GM13976 (cell line): ENCODE measurements around the gene SLC25A23.

Source experiments
- DNase-seq: peaks from one replicate; pipeline ENCODE4 v3.0.0; 2012; ENCODE audit warnings: low spot score
- in situ Hi-C: fragments of 300-500 bp; cut with MboI; formaldehyde crosslinking; loops from one replicate; pipeline ENCODE4 v1.12.0; 2022; ENCODE audit warnings: low sequenced_read_pairs, mixed read lengths, inconsistent platforms; ENCODE audit not compliant: unreplicated experiment
- TF ChIP-seq, protein P1 (sequence below): IDR thresholded peaks from 2 replicates; pipeline ENCODE4 v1.5.1; 2012; ENCODE audit warnings: borderline replicate concordance, mild to moderate bottlenecking; ENCODE audit not compliant: insufficient read depth; ENCODE audit errors: extremely low read depth, missing control alignments, control extremely low read depth

Gene SLC25A23

DNA sequence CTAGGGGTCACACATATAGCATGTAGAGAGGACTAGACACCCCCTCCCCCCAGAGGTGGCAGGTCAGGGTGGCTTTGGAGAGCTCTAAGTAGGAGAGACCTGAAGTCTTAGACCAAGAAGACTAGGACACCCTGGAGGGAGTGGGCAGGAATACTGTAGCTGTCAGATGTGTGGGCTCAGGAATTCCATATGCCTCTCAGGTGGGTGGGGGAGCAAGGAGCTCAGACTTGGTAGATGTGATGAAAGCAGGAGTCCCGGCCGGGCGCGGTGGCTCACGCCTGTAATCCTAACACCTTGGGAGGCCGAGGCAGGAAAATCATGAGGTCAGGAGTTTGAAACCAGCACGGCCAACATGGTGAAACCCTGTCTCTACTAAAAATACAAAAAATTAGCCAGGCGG, 6.1 kb upstream of the SLC25A23 start:
- in situ Hi-C loops, result no loop called here
- TF ChIP-seq, protein P1, sequence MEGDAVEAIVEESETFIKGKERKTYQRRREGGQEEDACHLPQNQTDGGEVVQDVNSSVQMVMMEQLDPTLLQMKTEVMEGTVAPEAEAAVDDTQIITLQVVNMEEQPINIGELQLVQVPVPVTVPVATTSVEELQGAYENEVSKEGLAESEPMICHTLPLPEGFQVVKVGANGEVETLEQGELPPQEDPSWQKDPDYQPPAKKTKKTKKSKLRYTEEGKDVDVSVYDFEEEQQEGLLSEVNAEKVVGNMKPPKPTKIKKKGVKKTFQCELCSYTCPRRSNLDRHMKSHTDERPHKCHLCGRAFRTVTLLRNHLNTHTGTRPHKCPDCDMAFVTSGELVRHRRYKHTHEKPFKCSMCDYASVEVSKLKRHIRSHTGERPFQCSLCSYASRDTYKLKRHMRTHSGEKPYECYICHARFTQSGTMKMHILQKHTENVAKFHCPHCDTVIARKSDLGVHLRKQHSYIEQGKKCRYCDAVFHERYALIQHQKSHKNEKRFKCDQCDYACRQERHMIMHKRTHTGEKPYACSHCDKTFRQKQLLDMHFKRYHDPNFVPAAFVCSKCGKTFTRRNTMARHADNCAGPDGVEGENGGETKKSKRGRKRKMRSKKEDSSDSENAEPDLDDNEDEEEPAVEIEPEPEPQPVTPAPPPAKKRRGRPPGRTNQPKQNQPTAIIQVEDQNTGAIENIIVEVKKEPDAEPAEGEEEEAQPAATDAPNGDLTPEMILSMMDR, result no peak
- no peak for DNase-seq

DNA sequence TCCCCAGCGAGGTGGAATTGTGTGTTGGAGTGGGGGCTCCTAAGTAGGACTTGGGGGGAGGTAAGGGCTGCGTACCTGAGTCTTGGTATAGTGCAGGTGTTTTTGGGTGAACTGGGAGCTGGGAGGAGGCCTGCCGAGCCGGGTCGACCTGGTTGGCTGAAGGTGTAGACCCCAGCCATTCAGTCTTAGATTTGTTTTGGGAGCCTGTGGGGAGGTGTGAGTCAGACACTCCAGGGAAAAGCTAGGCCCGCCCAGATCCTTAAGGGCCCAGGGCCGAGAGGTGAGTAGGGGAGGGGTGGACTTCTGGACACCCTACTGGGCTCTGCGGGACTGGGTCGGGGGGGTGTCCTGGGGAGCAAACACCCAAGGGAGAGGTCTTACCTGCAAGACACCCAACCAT, 5.4 kb upstream of the SLC25A23 start:
- in situ Hi-C loops, result no loop called here
- TF ChIP-seq, protein P1, result no peak
- DNase-seq, result no peak

DNA sequence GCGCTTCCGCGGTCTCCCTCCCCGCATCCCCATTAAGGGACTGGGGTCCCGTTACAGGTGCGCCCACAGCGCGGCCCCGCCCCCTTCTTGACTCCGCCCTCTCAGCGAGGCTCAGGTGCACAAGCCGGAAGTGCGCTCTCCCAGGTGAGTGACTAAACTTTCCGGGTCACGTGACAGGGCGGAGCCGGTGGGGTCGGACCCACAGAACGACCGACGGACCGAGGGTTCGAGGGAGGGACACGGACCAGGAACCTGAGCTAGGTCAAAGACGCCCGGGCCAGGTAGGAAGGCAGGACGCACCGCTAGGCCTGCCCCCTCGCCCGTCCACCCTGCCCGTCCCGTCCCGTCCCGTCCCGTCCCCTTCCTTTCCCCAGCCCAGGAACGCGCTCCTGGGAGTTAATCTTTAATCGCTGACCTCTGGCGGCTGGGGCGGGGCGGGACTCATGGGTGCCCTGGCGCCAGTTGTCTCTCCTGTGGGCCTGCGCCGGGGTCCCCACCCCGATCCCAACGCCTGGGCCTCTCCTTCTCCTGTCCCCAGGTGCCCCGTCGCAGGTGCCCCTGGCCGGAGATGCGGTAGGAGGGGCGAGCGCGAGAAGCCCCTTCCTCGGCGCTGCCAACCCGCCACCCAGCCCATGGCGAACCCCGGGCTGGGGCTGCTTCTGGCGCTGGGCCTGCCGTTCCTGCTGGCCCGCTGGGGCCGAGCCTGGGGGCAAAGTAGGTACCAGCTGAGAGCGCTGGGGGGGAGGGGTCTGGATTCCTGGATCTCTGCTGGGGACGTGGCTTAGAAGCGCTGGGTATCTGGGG, 4.7 kb upstream of the SLC25A23 start, which contains the start of gene CRB3:
CRB3 (plus strand) TSS at position 202 of the 804 bp plus-strand sequence; CDS start at position 633, 431 bp downstream.
- TF ChIP-seq, protein P1, result no peak
- in situ Hi-C loops, result no loop called here

DNA sequence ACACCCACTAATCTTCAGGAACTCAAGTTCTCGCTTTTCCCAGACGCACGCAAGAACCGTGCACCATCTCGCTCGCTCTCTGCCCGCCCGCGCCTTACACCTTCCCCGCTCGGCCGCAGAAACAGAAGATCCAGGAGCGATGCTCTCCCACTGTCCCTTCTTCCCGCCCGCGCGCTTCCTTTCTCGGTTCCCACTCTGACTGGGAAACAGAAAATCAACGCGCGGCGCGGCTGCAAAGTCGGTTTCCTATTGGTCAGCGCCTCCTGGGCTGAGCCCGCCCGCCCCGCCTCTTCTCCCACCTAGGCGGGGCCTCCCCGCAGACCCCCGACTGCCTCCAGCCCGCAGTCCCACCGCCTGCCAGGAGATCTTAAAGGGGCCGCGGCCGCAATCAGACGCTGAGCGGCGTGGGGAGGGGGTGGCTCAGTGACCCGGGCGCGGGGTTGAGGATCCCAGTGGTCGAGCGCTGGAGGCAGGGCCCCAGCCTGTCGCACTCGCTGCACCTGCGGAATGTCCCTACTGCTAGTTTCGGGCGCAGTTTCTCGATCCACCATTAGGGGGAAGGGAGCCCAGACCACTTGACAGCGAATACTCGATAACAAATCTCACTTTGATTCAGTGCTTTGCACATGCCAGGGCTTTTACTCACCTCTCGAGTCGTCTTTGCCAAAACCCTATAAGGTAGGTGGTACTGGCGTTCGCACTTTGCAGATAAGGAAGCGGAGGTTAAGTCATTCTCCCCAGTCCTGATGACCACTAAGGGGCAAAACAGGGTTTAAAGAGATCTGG, 700 bp upstream of the SLC25A23 start:
- peak; percentile 97 for DNase-seq
- TF ChIP-seq, protein P1, result peak; percentile 36
- in situ Hi-C loops, result no loop called here

More for the DNA sequence above, 4.7 kb upstream of the SLC25A23 start, which contains the start of gene CRB3:
- DNase-seq, result no peak

DNA sequence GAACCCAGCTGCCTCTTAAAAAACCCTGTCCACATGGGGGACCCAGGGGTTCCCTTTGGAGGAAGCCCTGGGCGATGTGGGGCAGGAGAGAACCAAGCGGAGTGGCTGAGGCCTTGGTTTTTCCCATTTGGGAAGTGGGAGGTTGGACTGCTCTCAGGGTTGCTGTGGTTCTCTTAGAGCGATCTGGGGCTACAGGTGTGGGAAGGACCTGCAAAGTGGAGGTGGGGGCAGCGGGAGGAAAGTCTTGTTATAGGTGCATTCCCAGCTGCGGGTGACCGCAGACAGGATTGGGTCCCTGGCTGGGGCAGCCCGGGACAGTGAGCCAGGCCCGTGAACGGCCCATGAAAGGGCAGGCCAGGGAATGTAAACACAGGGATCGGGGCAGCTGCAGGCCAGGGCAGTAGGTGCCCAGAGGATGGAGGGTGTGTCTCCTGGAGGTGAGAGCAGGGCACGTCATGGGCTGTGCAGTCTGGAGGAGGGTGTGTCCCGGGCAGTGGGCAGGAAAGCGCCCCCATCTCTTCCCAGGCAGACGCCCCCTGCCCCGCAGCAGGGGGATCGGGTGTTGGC, 814 bp downstream of the SLC25A23 start:
- DNase-seq, result peak; percentile 47
- in situ Hi-C loops, result no loop called here
- TF ChIP-seq, protein P1, result no peak

DNA sequence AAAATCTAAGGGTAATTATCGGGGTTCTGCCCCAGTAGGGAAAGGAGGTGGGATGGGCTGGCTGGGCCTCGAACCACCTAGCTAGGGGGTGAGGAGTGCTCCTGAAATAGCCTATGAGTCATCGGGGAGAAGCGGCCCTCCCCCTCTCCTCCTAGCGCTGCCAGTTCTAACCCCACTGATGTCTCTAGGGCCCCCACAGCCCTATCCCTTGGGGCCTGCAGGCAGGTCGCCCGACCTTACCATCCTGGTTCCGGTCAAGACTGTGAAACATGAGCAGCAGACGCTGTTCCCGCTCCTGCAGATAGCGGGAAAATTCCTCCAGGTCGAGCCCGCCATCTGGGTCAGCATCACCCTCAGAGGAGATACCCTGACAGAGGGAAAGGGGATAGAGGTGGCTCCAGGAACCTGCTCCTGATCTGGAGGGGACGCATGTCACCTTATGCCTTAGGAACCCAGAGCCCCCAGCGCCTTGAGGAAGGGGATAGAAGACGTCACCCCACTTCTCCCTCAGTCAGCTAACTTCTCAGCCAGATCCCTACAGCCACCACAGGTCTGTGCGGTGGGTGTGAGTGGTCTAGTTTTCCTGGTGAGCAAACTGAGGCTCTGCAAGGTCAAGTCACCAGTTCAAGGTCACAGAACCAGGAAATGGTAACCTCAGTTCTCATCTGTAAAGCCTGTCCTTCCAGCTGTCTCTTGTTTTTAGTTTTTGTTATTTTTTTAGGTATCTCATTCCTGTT, 1.5 kb downstream of the SLC25A23 start:
- TF ChIP-seq, protein P1, result no peak
- in situ Hi-C loops, result no loop called here
- DNase-seq, result peak; percentile 72
